HepG2 (cell line): ENCODE measurements around the gene CDH13. TPM values are rescaled to one million over a fixed set of nuclear protein-coding genes. Genes with fewer than 3 reads are reported as not detected.
A peak's percentile ranks its signal among the peaks of the same experiment; 100 is the strongest.

Source experiments
- AKAP8 ChIP-seq: sonication (generic); formaldehyde crosslinking; IDR thresholded peaks from 2 replicates; pipeline ENCODE4 v1.5.1; 2020; ENCODE audit warnings: mild to moderate bottlenecking, missing genetic modification reagents
- BRD4 ChIP-seq: sonication (generic); formaldehyde crosslinking; IDR thresholded peaks from 2 replicates; pipeline ENCODE4 v1.4.0; 2020; ENCODE audit warnings: missing genetic modification reagents
- CBFB ChIP-seq: sonication (generic); formaldehyde crosslinking; IDR thresholded peaks from 2 replicates; pipeline ENCODE4 v1.4.0; 2020; ENCODE audit warnings: missing genetic modification reagents
- DMAP1 ChIP-seq: IDR thresholded peaks from 2 replicates; pipeline ENCODE4 v1.6.1; 2016
- ELF4 ChIP-seq: sonication (generic); formaldehyde crosslinking; IDR thresholded peaks from 2 replicates; pipeline ENCODE4 v1.5.0; 2020; ENCODE audit warnings: missing genetic modification reagents, mild to moderate bottlenecking, moderate library complexity, borderline replicate concordance
- GMEB1 ChIP-seq: sonication (generic); formaldehyde crosslinking; IDR thresholded peaks from 2 replicates; pipeline ENCODE4 v1.5.1; 2020; ENCODE audit warnings: missing genetic modification reagents, mild to moderate bottlenecking, borderline replicate concordance
- HCFC1 ChIP-seq: fragments of 150-350 bp; IDR thresholded peaks from 2 replicates; pipeline ENCODE4 v1.6.1; 2014; ENCODE audit warnings: low read depth, low read length
- HNRNPL ChIP-seq: fragments of 200-400 bp; formaldehyde crosslinking; IDR thresholded peaks from 2 replicates; pipeline ENCODE4 v1.6.1; 2017; ENCODE audit warnings: mild to moderate bottlenecking, low read depth, low read length
- NFE2L2 ChIP-seq: fragments of 150-350 bp; IDR thresholded peaks from 2 replicates; pipeline ENCODE4 v1.6.1; 2014; ENCODE audit warnings: low read length
- PAX8 ChIP-seq: sonication (generic); formaldehyde crosslinking; IDR thresholded peaks from 2 replicates; pipeline ENCODE4 v1.8.0; 2022; ENCODE audit warnings: mild to moderate bottlenecking, missing genetic modification reagents, borderline replicate concordance
- RBM22 ChIP-seq: fragments of 200-400 bp; formaldehyde crosslinking; optimal IDR thresholded peaks from 2 replicates; pipeline ENCODE3; 2017; ENCODE audit warnings: mild to moderate bottlenecking, low read length, moderate library complexity
- RFX3 ChIP-seq: IDR thresholded peaks from 2 replicates; pipeline ENCODE4 v1.6.1; 2016; ENCODE audit warnings: missing biosample characterization, missing genetic modification reagents
- RXRB ChIP-seq: IDR thresholded peaks from 2 replicates; pipeline ENCODE4 v1.6.1; 2016; ENCODE audit warnings: borderline replicate concordance, missing genetic modification reagents, missing compliant biosample characterization
- STAT6 ChIP-seq: sonication (generic); formaldehyde crosslinking; IDR thresholded peaks from 2 replicates; pipeline ENCODE4 v1.4.0; 2020; ENCODE audit warnings: missing genetic modification reagents, mild to moderate bottlenecking, borderline replicate concordance
- TSC22D2 ChIP-seq: sonication (generic); formaldehyde crosslinking; IDR thresholded peaks from 2 replicates; pipeline ENCODE4 v1.5.1; 2020; ENCODE audit warnings: missing genetic modification reagents, mild to moderate bottlenecking, borderline replicate concordance
- ZNF224 ChIP-seq: sonication (generic); formaldehyde crosslinking; IDR thresholded peaks from 2 replicates; pipeline ENCODE4 v1.5.0; 2020; ENCODE audit warnings: mild to moderate bottlenecking, missing genetic modification reagents
- ZNF496 ChIP-seq: sonication (generic); formaldehyde crosslinking; IDR thresholded peaks from 2 replicates; pipeline ENCODE4 v1.8.1; 2023; ENCODE audit warnings: mild to moderate bottlenecking, moderate library complexity, missing genetic modification reagents; ENCODE audit not compliant: insufficient replicate concordance
- ZNF576 ChIP-seq: sonication (generic); formaldehyde crosslinking; IDR thresholded peaks from 2 replicates; pipeline ENCODE4 v1.4.0; 2020; ENCODE audit warnings: mild to moderate bottlenecking, missing genetic modification reagents
- ZNF598 ChIP-seq: sonication (generic); formaldehyde crosslinking; IDR thresholded peaks from 2 replicates; pipeline ENCODE4 v1.5.1; 2020; ENCODE audit warnings: mild to moderate bottlenecking, missing genetic modification reagents, borderline replicate concordance
- ZNF687 ChIP-seq: sonication (generic); formaldehyde crosslinking; IDR thresholded peaks from 2 replicates; pipeline ENCODE4 v1.5.1; 2020; ENCODE audit warnings: mild to moderate bottlenecking, missing genetic modification reagents, moderate library complexity
- ZNF841 ChIP-seq: sonication (generic); formaldehyde crosslinking; IDR thresholded peaks from 2 replicates; pipeline ENCODE4 v1.8.1; 2023; ENCODE audit warnings: missing genetic modification reagents, borderline replicate concordance
- polyA plus RNA-seq, 8 experiments: library from polyadenylated mRNA; depleted of rRNA in 3 of 8; stranded (reverse) in 7 of 8; unstranded in 1 of 8; fragments of >200 nt; fragmentation: Illumina TruSeq in 4 of 8; extraction: Trizol in 4 of 8; gene quantifications; 2 replicates each; pipeline versions ENCODE4 v1.2.1 to v1.2.3, GENCODE V29; 2011 to 2016; ENCODE audit warnings: low read depth in 4 of 8, missing spikeins in 1 of 8, mixed read lengths in 1 of 8; ENCODE audit not compliant: insufficient read depth in 1 of 8
- total RNA-seq, 5 experiments: library from RNA; depleted of rRNA; stranded (reverse); fragments of >200 nt; fragmentation: Illumina TruSeq; extraction: Trizol; gene quantifications; 2 replicates each; pipeline ENCODE4 v1.2.3, GENCODE V29; 2016; ENCODE audit warnings: low read depth in 1 of 5

Gene CDH13
- total and polyA plus RNA-seq, 2 of the 13 experiments (the other 11 are each of a cell fraction or from before 2014, with no cell fraction given) = not detected

GRCh38 chr16:83813823-83814658, 1187.3 kb downstream of the CDH13 start (continued):
- no peak for TF ChIP-seq GMEB1 (CRISPR knock-in tag)
- no peak for TF ChIP-seq ZNF841 (CRISPR knock-in tag)
- peak; percentile 81 for TF ChIP-seq RXRB (CRISPR knock-in tag)
- no peak for TF ChIP-seq CBFB
- no peak for TF ChIP-seq HNRNPL
- TF ChIP-seq RFX3 (CRISPR knock-in tag) = peak; percentile 87
- TF ChIP-seq ZNF496 (CRISPR knock-in tag) = no peak
- peak; percentile 54 for TF ChIP-seq ZNF687
- no peak for TF ChIP-seq HCFC1
- TF ChIP-seq STAT6 (CRISPR knock-in tag) = no peak
- no peak for TF ChIP-seq DMAP1 (CRISPR knock-in tag)
- no peak for TF ChIP-seq TSC22D2 (CRISPR knock-in tag)
- TF ChIP-seq PAX8 (CRISPR knock-in tag) = no peak
- no peak for TF ChIP-seq ELF4 (CRISPR knock-in tag)
- no peak for TF ChIP-seq ZNF576 (CRISPR knock-in tag)
- TF ChIP-seq RBM22 = no peak
- TF ChIP-seq ZNF224 (CRISPR knock-in tag) = no peak
- TF ChIP-seq NFE2L2 = peak; percentile 26; the same call in 1 of the 2 replicates
- TF ChIP-seq ZNF598 (CRISPR knock-in tag) = no peak
- TF ChIP-seq AKAP8 (CRISPR knock-in tag) = no peak
- TF ChIP-seq BRD4 = no peak
